H1 (cell line): Measurements from ENCODE around the gene YY1AP1. TPM values are rescaled to one million over a fixed set of nuclear protein-coding genes. Genes with fewer than 3 reads are reported as not detected.

Experiments
- CTCF ChIA-PET: fragments of 300-600 bp; sonication (Branson Sonifier 250); formaldehyde crosslinking; loops from one replicate; lab custom pipeline; 2021; ENCODE audit not compliant: partially characterized antibody; lab: Charles Lee
- POLR2A ChIA-PET: fragments of 300-600 bp; sonication (Branson Sonifier 250); formaldehyde crosslinking; loops from one replicate; lab custom pipeline; 2021; ENCODE audit warnings: inconsistent platforms; ENCODE audit not compliant: partially characterized antibody; lab: Charles Lee
- DNase-seq, 2 experiments: peaks; one replicate each; pipeline versions ENCODE4 v3.0.0 to v3.0.0-alpha.2; 2010 to 2022; ENCODE audit warnings: low spot score in 2 of 2, low read depth in 1 of 2, mixed read lengths in 1 of 2
- FAIRE-seq: peaks from 2 replicates; lab custom pipeline; 2011; peaks lifted over from hg19 to GRCh38; lab: Jason Lieb, UNC
- H2AFZ ChIP-seq: 2 replicates; pipeline ENCODE4 v1.8.1; 2012; ENCODE audit warnings: low read length, inconsistent platforms
- H2AK5ac ChIP-seq: 2 replicates; pipeline ENCODE4 v1.6.1; 2013; ENCODE audit warnings: low read depth, low read length
- H2BK120ac ChIP-seq: replicated peaks from 2 replicates; pipeline ENCODE3; 2013; ENCODE audit warnings: low read depth, low read length, inconsistent platforms
- H2BK12ac ChIP-seq: 2 replicates; pipeline ENCODE4 v1.6.1; 2013; ENCODE audit warnings: low read depth, low read length
- H2BK15ac ChIP-seq: 2 replicates; pipeline ENCODE4 v1.6.1; 2013; ENCODE audit warnings: low read length
- H2BK20ac ChIP-seq: 2 replicates; pipeline ENCODE4 v1.6.1; 2013; ENCODE audit warnings: low read length
- H2BK5ac ChIP-seq: 2 replicates; pipeline ENCODE4 v1.6.1; 2013; ENCODE audit warnings: low read depth, low read length
- H3K14ac ChIP-seq: 2 replicates; pipeline ENCODE4 v1.6.1; 2013; ENCODE audit warnings: inconsistent platforms; ENCODE audit not compliant: insufficient read length
- H3K18ac ChIP-seq: 2 replicates; pipeline ENCODE4 v1.6.1; 2013; ENCODE audit warnings: low read length; ENCODE audit errors: extremely low read depth
- H3K23ac ChIP-seq: 2 replicates; pipeline ENCODE4 v1.6.1; 2013; ENCODE audit warnings: inconsistent platforms; ENCODE audit not compliant: insufficient read length
- H3K23me2 ChIP-seq: 2 replicates; pipeline ENCODE4 v1.6.1; 2013; ENCODE audit warnings: low read depth, low read length
- H3K27ac ChIP-seq: 2 replicates; pipeline ENCODE4 v1.6.1; 2011; ENCODE audit warnings: low read depth, low read length, inconsistent platforms
- H3K27me3 ChIP-seq, 4 experiments: replicated peaks in 1 of 4; 1 replicate in 1 of 4; 2 replicates in 3 of 4; pipeline versions ENCODE4 v1.6.1 to v1.8.1; 2011 to 2013; ENCODE audit warnings: low read length in 3 of 4, mild to moderate bottlenecking in 3 of 4, inconsistent platforms in 2 of 4, mixed read lengths in 2 of 4, moderate library complexity in 1 of 4; ENCODE audit not compliant: control insufficient read depth in 3 of 4, insufficient read depth in 3 of 4; ENCODE audit errors: extremely low read depth in 1 of 4
- H3K36me3 ChIP-seq, 4 experiments: 2 replicates each; pipeline versions ENCODE4 v1.6.1 to v1.8.1; 2011 to 2013; ENCODE audit warnings: mild to moderate bottlenecking in 4 of 4, low read length in 3 of 4, moderate library complexity in 2 of 4, control low read depth in 1 of 4, inconsistent platforms in 1 of 4; ENCODE audit not compliant: insufficient read depth in 4 of 4, control insufficient read depth in 2 of 4
- H3K4ac ChIP-seq: replicated peaks from 2 replicates; pipeline ENCODE3; 2013; ENCODE audit warnings: low read length, low read depth, mixed read lengths, inconsistent platforms; ENCODE audit not compliant: insufficient read length
- H3K4me1 ChIP-seq, 4 experiments: replicated peaks in 1 of 4; 1 replicate in 1 of 4; 2 replicates in 3 of 4; pipeline versions ENCODE4 v1.6.1 to v1.8.1; 2011 to 2013; ENCODE audit warnings: low read length in 3 of 4, inconsistent platforms in 2 of 4, mixed read lengths in 1 of 4; ENCODE audit not compliant: insufficient read depth in 4 of 4, control insufficient read depth in 3 of 4
- H3K4me2 ChIP-seq, 2 experiments: 2 replicates each; pipeline versions ENCODE4 v1.6.1 to v1.8.1; 2011 to 2013; ENCODE audit warnings: low read depth in 2 of 2, low read length in 2 of 2, control low read depth in 1 of 2, inconsistent platforms in 1 of 2, mild to moderate bottlenecking in 1 of 2; ENCODE audit not compliant: insufficient read depth in 1 of 2
- H3K4me3 ChIP-seq, 4 experiments: fragments of 200-600, 300-600 bp in 1 of 4; sonication (generic), shearing (Covaris generic), sonication (Bioruptor Twin) in 1 of 4; 2 replicates each; pipeline versions ENCODE4 v1.5.1 to v1.8.1; 2011 to 2016; ENCODE audit warnings: low read length in 4 of 4, low read depth in 3 of 4, control low read depth in 2 of 4, inconsistent platforms in 2 of 4, mild to moderate bottlenecking in 2 of 4, mixed read lengths in 1 of 4, moderate library complexity in 1 of 4; ENCODE audit not compliant: insufficient read depth in 2 of 4; ENCODE audit errors: extremely low read depth in 1 of 4
- H3K56ac ChIP-seq: replicated peaks from 2 replicates; pipeline ENCODE3; 2013; ENCODE audit warnings: low read depth, mild to moderate bottlenecking, mixed read lengths, low read length, inconsistent platforms; ENCODE audit not compliant: insufficient read length
- H3K79me1 ChIP-seq: 2 replicates; pipeline ENCODE4 v1.6.1; 2013; ENCODE audit warnings: low read depth, low read length, control low read depth
- H3K79me2 ChIP-seq, 2 experiments: 2 replicates each; pipeline versions ENCODE4 v1.6.1 to v1.8.1; 2012 to 2013; ENCODE audit warnings: low read length in 2 of 2, mild to moderate bottlenecking in 2 of 2, inconsistent platforms in 1 of 2; ENCODE audit not compliant: insufficient read depth in 2 of 2, control insufficient read depth in 1 of 2
- H3K9ac ChIP-seq, 4 experiments: replicated peaks in 1 of 4; 1 replicate in 1 of 4; 2 replicates in 3 of 4; pipeline versions ENCODE4 v1.6.1 to v1.8.1; 2011 to 2013; ENCODE audit warnings: low read depth in 3 of 4, low read length in 3 of 4, control low read depth in 2 of 4, mild to moderate bottlenecking in 2 of 4, moderate library complexity in 2 of 4, inconsistent platforms in 1 of 4; ENCODE audit errors: extremely low read depth in 1 of 4
- H3K9me3 ChIP-seq, 2 experiments: 2 replicates each; pipeline versions ENCODE4 v1.6.1 to v1.8.1; 2012 to 2013; ENCODE audit warnings: mild to moderate bottlenecking in 2 of 2, moderate library complexity in 2 of 2, control low read depth in 1 of 2, inconsistent platforms in 1 of 2, low read depth in 1 of 2, low read length in 1 of 2, mixed read lengths in 1 of 2; ENCODE audit not compliant: insufficient read depth in 2 of 2
- H4K20me1 ChIP-seq, 2 experiments: replicated peaks in 1 of 2; 2 replicates each; pipeline versions ENCODE3 to v1.8.1; 2011 to 2013; ENCODE audit warnings: inconsistent platforms in 2 of 2, low read length in 2 of 2, mild to moderate bottlenecking in 1 of 2; ENCODE audit not compliant: insufficient read depth in 2 of 2, control insufficient read depth in 1 of 2
- H4K5ac ChIP-seq: 2 replicates; pipeline ENCODE4 v1.6.1; 2013; ENCODE audit warnings: low read length, low read depth, mixed read lengths, inconsistent platforms; ENCODE audit not compliant: insufficient read length
- H4K8ac ChIP-seq: 2 replicates; pipeline ENCODE4 v1.8.0; 2013; ENCODE audit warnings: mild to moderate bottlenecking, moderate library complexity, low read length, inconsistent platforms; ENCODE audit not compliant: insufficient read depth; ENCODE audit errors: extremely low read depth
- H4K91ac ChIP-seq: replicated peaks from 2 replicates; pipeline ENCODE3; 2013; ENCODE audit warnings: low read length, mixed read lengths, inconsistent platforms; ENCODE audit not compliant: insufficient read length
- ATF2 ChIP-seq: IDR thresholded peaks from 2 replicates; pipeline ENCODE4 v1.6.1; 2012; ENCODE audit warnings: low read length, inconsistent platforms
- BRCA1 ChIP-seq: IDR thresholded peaks from 2 replicates; pipeline ENCODE4 v1.6.1; 2012; ENCODE audit warnings: low read depth, low read length, improper control_type of control experiment
- CBX8 ChIP-seq: fragments of 300-800, 300-1000 bp; sonication (generic); IDR thresholded peaks from 2 replicates; pipeline ENCODE4 v1.7.1; 2016; ENCODE audit warnings: low read depth, low read length, borderline replicate concordance
- E2F6 ChIP-seq: IDR thresholded peaks from 2 replicates; pipeline ENCODE4 v1.6.1; 2012; ENCODE audit warnings: inconsistent platforms
- EGR1 ChIP-seq: IDR thresholded peaks from 2 replicates; pipeline ENCODE4 v1.6.1; 2011; ENCODE audit warnings: low read depth, low read length, borderline replicate concordance
- FOSL1 ChIP-seq: IDR thresholded peaks from 2 replicates; pipeline ENCODE4 v1.6.1; 2011; ENCODE audit warnings: mild to moderate bottlenecking, low read depth, low read length, moderate library complexity; ENCODE audit not compliant: insufficient read depth
- HDAC2 ChIP-seq, 2 experiments: fragments of 300-600 bp in 1 of 2; sonication (generic) in 1 of 2; IDR thresholded peaks; 2 replicates each; pipeline ENCODE4 v1.6.1; 2011 to 2012; ENCODE audit warnings: low read depth in 2 of 2, low read length in 2 of 2, mild to moderate bottlenecking in 2 of 2, moderate library complexity in 2 of 2, borderline replicate concordance in 1 of 2, inconsistent platforms in 1 of 2
- JUND ChIP-seq: IDR thresholded peaks from 2 replicates; pipeline ENCODE4 v1.6.1; 2011; ENCODE audit warnings: mild to moderate bottlenecking, improper control_type of control experiment, low read length
- KDM5A ChIP-seq: fragments of 200-600 bp; IDR thresholded peaks from 2 replicates; pipeline ENCODE4 v1.7.1; 2012; ENCODE audit warnings: mild to moderate bottlenecking, low read length, inconsistent platforms, mixed read lengths
- MAFK ChIP-seq: IDR thresholded peaks from 2 replicates; pipeline ENCODE4 v1.6.1; 2012; ENCODE audit warnings: low read depth, mild to moderate bottlenecking, improper control_type of control experiment, low read length
- PHF8 ChIP-seq: fragments of 200-600 bp; sonication (generic); conservative IDR thresholded peaks from 2 replicates; pipeline ENCODE4 v1.7.1; 2012; ENCODE audit warnings: low read depth, mild to moderate bottlenecking, inconsistent platforms, low read length, moderate library complexity
- TBP ChIP-seq: IDR thresholded peaks from 2 replicates; pipeline ENCODE4 v1.6.1; 2011; ENCODE audit warnings: low read depth, low read length, improper control_type of control experiment
- WGBS, 2 experiments: shearing (Covaris generic) in 1 of 2; methylation state at CpG; one replicate each; pipeline versions ENCODE4 v1.1.6 to v1.1.7; 2013 to 2015; ENCODE audit warnings: low lambda C conversion rate in 2 of 2, mixed read lengths in 2 of 2, inconsistent platforms in 1 of 2, low coverage in 1 of 2, missing lambda C conversion rate in 1 of 2; ENCODE audit not compliant: insufficient replicate concordance in 2 of 2, insufficient coverage in 1 of 2, insufficient read length in 1 of 2; ENCODE audit errors: extremely low coverage in 1 of 2, missing lambda C conversion rate in 1 of 2; 5-methylcytosine and 5-hydroxymethylcytosine counted together
- polyA plus RNA-seq, 7 experiments: library from polyadenylated mRNA; depleted of rRNA in 3 of 7; stranded (reverse) in 5 of 7; unstranded in 2 of 7; fragments of >200 nt in 5 of 7; fragments of 200-250 nt in 2 of 7; gene quantifications; 1 replicate in 5 of 7; 2 replicates in 1 of 7; 4 replicates in 1 of 7; pipeline versions ENCODE4 v1.2.1 to v1.2.3, GENCODE V29; 2011 to 2013; ENCODE audit warnings: missing spikeins in 2 of 7, mixed read lengths in 2 of 7
- total RNA-seq: library from RNA; stranded (reverse); fragmentation: NEBNext Ultra II Directional; extraction: Animal tissue kit (Norgen Biotek cat#: 25700); gene quantifications from 2 replicates; pipeline ENCODE4 v1.2.1, GENCODE V29; 2021

YY1AP1 gene
- total and polyA plus RNA-seq, 2 of the 8 experiments (the other 6 are each of a cell fraction or from before 2014, with no cell fraction given), result 44.2 to 48.6 TPM

GRCh38 chr1:155695608-155696007, 7.0 kb upstream of the YY1AP1 start:
- no peak overlapping the region for H4K8ac ChIP-seq
- FAIRE-seq, result no peak
- H3K9ac ChIP-seq, result no peak overlapping the region
- H2AFZ ChIP-seq, result no peak overlapping the region
- no peak overlapping the region for H2BK5ac ChIP-seq
- no peak overlapping the region for H3K56ac ChIP-seq
- peaks cover 3% of the 10 kb centered on the region in 2 experiments for H3K9me3 ChIP-seq
- no peaks in the 10 kb centered on the region for H3K27me3 ChIP-seq
- no peak overlapping the region for H3K14ac ChIP-seq
- POLR2A ChIA-PET, result interaction anchor here (1.2 kb wide), 1 partner anchor 10 kb away, joined by 3 read pairs; no protein-coding TSS in a partner anchor
- no peak overlapping the region for H2AK5ac ChIP-seq
- H2BK12ac ChIP-seq, result no peak overlapping the region
- H4K91ac ChIP-seq, result no peak overlapping the region
- no peak overlapping the region for H3K4me2 ChIP-seq
- peaks cover 0 to 3% (median 0%) of the 10 kb centered on the region in 4 experiments; a peak in 1 of 7 replicates for H3K4me1 ChIP-seq
- no peak overlapping the region for H3K4me3 ChIP-seq
- WGBS, 2 experiments, result 98% methylated on average over 3 of the region's 3 CpGs; no CpG with 5 or more reads in 1 of the 2 experiments
- no peak overlapping the region for H3K27ac ChIP-seq
- peaks cover 0 to 28% (median 8%) of the 10 kb centered on the region in 4 experiments; a peak in 3 of 8 replicates for H3K36me3 ChIP-seq
- H3K23me2 ChIP-seq, result no peaks in the 10 kb centered on the region
- peaks cover 8 to 93% of the 10 kb centered on the region in 2 experiments; a peak in 3 of 4 replicates for H3K79me2 ChIP-seq
- no peak overlapping the region for H3K18ac ChIP-seq
- H2BK120ac ChIP-seq, result no peak overlapping the region
- H4K20me1 ChIP-seq, result no peaks in the 10 kb centered on the region
- no peak overlapping the region for H4K5ac ChIP-seq
- H3K23ac ChIP-seq, result no peak overlapping the region
- H2BK15ac ChIP-seq, result no peak overlapping the region
- peaks cover 5% of the 10 kb centered on the region for H3K79me1 ChIP-seq
- H3K4ac ChIP-seq, result no peak overlapping the region
- DNase-seq, result no peak
- CTCF ChIA-PET, result no interaction called here
- H2BK20ac ChIP-seq, result no peak overlapping the region
- TF ChIP-seq MAFK (no peak), BRCA1 (no peak), EGR1 (no peak), CBX8 (no peak), TBP (no peak), FOSL1 (no peak), E2F6 (no peak), HDAC2 (IDR thresholded peaks at IDR 0.05; ENCODE audit: borderline replicate concordance in 1 of 2, low read depth in 2 of 2, low read length in 2 of 2) (no peak), KDM5A (no peak), PHF8 (no peak), ATF2 (no peak), JUND (no peak)
